ENCODE measurements around the gene ELANE.

DNA sequence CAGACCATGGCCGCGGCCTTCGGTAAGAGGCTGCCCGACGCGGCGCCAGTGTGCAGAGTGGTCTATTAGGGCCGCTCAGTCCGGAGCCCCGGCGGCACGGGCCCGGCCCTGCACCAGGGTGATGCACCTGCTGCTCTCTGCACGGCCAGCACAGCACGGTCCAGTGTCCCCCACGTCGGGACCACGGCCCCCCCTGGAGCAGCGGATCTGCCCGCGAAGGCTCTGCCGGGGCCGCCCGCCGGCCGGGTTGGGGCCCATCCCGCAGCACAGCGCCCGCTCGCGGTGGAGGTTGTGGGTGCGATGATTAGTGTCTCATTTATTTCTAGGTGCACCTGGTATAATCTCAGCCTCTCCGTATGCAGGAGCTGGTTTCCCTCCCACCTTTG is 46.9 kb upstream of the ELANE start:
- TF ChIP-seq, protein P1, sequence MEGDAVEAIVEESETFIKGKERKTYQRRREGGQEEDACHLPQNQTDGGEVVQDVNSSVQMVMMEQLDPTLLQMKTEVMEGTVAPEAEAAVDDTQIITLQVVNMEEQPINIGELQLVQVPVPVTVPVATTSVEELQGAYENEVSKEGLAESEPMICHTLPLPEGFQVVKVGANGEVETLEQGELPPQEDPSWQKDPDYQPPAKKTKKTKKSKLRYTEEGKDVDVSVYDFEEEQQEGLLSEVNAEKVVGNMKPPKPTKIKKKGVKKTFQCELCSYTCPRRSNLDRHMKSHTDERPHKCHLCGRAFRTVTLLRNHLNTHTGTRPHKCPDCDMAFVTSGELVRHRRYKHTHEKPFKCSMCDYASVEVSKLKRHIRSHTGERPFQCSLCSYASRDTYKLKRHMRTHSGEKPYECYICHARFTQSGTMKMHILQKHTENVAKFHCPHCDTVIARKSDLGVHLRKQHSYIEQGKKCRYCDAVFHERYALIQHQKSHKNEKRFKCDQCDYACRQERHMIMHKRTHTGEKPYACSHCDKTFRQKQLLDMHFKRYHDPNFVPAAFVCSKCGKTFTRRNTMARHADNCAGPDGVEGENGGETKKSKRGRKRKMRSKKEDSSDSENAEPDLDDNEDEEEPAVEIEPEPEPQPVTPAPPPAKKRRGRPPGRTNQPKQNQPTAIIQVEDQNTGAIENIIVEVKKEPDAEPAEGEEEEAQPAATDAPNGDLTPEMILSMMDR (conservative IDR thresholded peaks at IDR 0.05; ENCODE audit: low read length) = no peak
- TF ChIP-seq EZH2phosphoT487 (IDR thresholded peaks at IDR 0.05; ENCODE audit: borderline replicate concordance, low read depth, low read length) = no peak

All from OCI-LY7 (cell line).